ENCODE results near the gene DNM3. TPM values are rescaled to one million over a fixed set of nuclear protein-coding genes. Genes with fewer than 3 reads are reported as not detected.

The DNM3 gene
- total and polyA plus RNA-seq, 9 of the 15 experiments (the other 6 are each of a cell fraction or from before 2014, with no cell fraction given): 0.08 to 0.36 (median 0.22) TPM; not detected in 1

GRCh38 chr1:172117800-172118199, 276.5 kb downstream of the DNM3 start:
- intact Hi-C loops (cut with micrococcal nuclease): no loop called here
- Histone ChIP-seq H3K9ac (ENCODE audit: insufficient read depth in 1 of 2, low read depth in 2 of 2, low read length in 2 of 2) (no peak overlapping the region), H3K4me3 (no peak overlapping the region), H3K9me1 (ENCODE audit: control insufficient read depth, insufficient read depth, low read length) (no peaks in the 10 kb centered on the region), H3K36me3 (ENCODE audit: control insufficient read depth, insufficient read depth, low read length) (no peaks in the 10 kb centered on the region), H3K4me1 (replicated peaks in 1 of 2; ENCODE audit: control insufficient read depth in 2 of 2, insufficient read depth in 2 of 2, low read length in 2 of 2) (no peaks in the 10 kb centered on the region), H3K9me3 (replicated peaks; ENCODE audit: control insufficient read depth, insufficient read depth, low read depth, low read length) (no peaks in the 10 kb centered on the region), H3K79me2 (ENCODE audit: control insufficient read depth, insufficient read depth, low read length) (no peaks in the 10 kb centered on the region), H3K27ac (ENCODE audit: extremely low read depth, low read depth, low read length) (no peak overlapping the region), H2AFZ (ENCODE audit: low read depth, low read length) (no peak overlapping the region), H4K20me1 (replicated peaks; ENCODE audit: control insufficient read depth, insufficient read depth, low read length) (no peaks in the 10 kb centered on the region), H3K27me3 (ENCODE audit: control insufficient read depth in 2 of 2, insufficient read depth in 2 of 2, low read length in 2 of 2) (no peaks in the 10 kb centered on the region), H3K4me2 (ENCODE audit: insufficient read depth, low read length) (no peak overlapping the region)
- BruUV-seq (replicated peaks): no TSS peak
- ATAC-seq (no peak), FAIRE-seq (no peak), DNase-seq (ENCODE audit: extremely low read depth in 1 of 4, low spot score in 3 of 4) (no peak)
- ChIA-PET POLR2A (no interaction called here), CTCF (ENCODE audit: low intra/inter-chr PET ratio) (no interaction called here)
- no peak for TF ChIP-seq ZNF699 (CRISPR knock-in tag; IDR thresholded peaks at IDR 0.05; ENCODE audit: insufficient replicate concordance)
- TF ChIP-seq CHD4 (IDR thresholded peaks at IDR 0.05; ENCODE audit: insufficient read depth, insufficient replicate concordance, low read depth, low read length, poor library complexity, severe bottlenecking): no peak
- no peak for TF ChIP-seq IRF2 (CRISPR knock-in tag; IDR thresholded peaks at IDR 0.05)
- TF ChIP-seq XRCC3 (IDR thresholded peaks at IDR 0.05): no peak
- TF ChIP-seq RNF2 (IDR thresholded peaks at IDR 0.05): no peak
- TF ChIP-seq RREB1 (CRISPR knock-in tag; IDR thresholded peaks at IDR 0.05): no peak
- no peak for TF ChIP-seq PHF8 (IDR thresholded peaks at IDR 0.05; ENCODE audit: borderline replicate concordance, low read length)
- no peak for TF ChIP-seq NCOA1 (IDR thresholded peaks at IDR 0.05; ENCODE audit: low read depth)
- TF ChIP-seq ARID4B (CRISPR knock-in tag; IDR thresholded peaks at IDR 0.05): no peak
- WGBS (ENCODE audit: insufficient coverage, low coverage, missing lambda C conversion rate): 0% methylated on average over 1 of the region's 1 CpG
- in situ Hi-C loops (cut with MboI): no loop called here
